ENCODE measurements around the gene SLC39A10.

SLC39A10 gene

GRCh38 chr2:195670191-195670590, 13.2 kb downstream of the SLC39A10 start:
- no peak overlapping the region for H3K4me3 ChIP-seq (ENCODE audit: low read length in 2 of 2)
- no peak overlapping the region for H3K4ac ChIP-seq (ENCODE audit: low read length)
- H3K9me3 ChIP-seq (replicated peaks in 1 of 2; ENCODE audit: control insufficient read depth in 2 of 2, insufficient read depth in 1 of 2, low read depth in 1 of 2, low read length in 2 of 2) = no peaks in the 10 kb centered on the region
- no peaks in the 10 kb centered on the region for H3K27me3 ChIP-seq (ENCODE audit: control insufficient read depth in 3 of 3, insufficient read depth in 3 of 3, low read depth in 1 of 3, low read length in 3 of 3)
- no peak overlapping the region for H2BK120ac ChIP-seq (ENCODE audit: low read depth, low read length)
- no peak overlapping the region for H3K4me2 ChIP-seq (ENCODE audit: insufficient read depth, low read length, poor library complexity, severe bottlenecking)
- no peak overlapping the region for H3K18ac ChIP-seq (ENCODE audit: low read length)
- no peak overlapping the region for H4K91ac ChIP-seq (ENCODE audit: low read depth, low read length, poor library complexity)
- no peak overlapping the region for H4K8ac ChIP-seq (ENCODE audit: low read depth, low read length)
- peaks cover 0 to 5% of the 10 kb centered on the region in 2 donors for H3K4me1 ChIP-seq (ENCODE audit: control insufficient read depth in 2 of 2, insufficient read depth in 1 of 2, low read depth in 1 of 2, low read length in 2 of 2)
- no peak overlapping the region for H3K27ac ChIP-seq (replicated peaks; ENCODE audit: low read length)
- H2AFZ ChIP-seq (ENCODE audit: low read length) = no peak overlapping the region
- no peak overlapping the region for H2BK15ac ChIP-seq (ENCODE audit: low read length)
- no peak overlapping the region for H2BK5ac ChIP-seq (ENCODE audit: low read length)
- no peaks in the 10 kb centered on the region for H3K79me1 ChIP-seq (ENCODE audit: low read depth, low read length)
- no peak overlapping the region for H3K23ac ChIP-seq (ENCODE audit: low read depth, low read length, poor library complexity)
- peaks cover 0 to 13% of the 10 kb centered on the region in 2 donors for H3K36me3 ChIP-seq (replicated peaks in 1 of 2; ENCODE audit: control insufficient read depth in 2 of 2, insufficient read depth in 2 of 2, low read length in 2 of 2)
- no peak for DNase-seq (ENCODE audit: low spot score)
- no peak overlapping the region for H3K9ac ChIP-seq (ENCODE audit: low read depth, low read length, poor library complexity)
- no peak overlapping the region for H2BK12ac ChIP-seq (ENCODE audit: low read length)
- H3K14ac ChIP-seq (ENCODE audit: low read length) = no peak overlapping the region
- no peak overlapping the region for H2AK5ac ChIP-seq (ENCODE audit: low read depth, low read length)

GRCh38 chr2:195671563-195671962, 14.5 kb downstream of the SLC39A10 start:
- no peak overlapping the region for H3K27ac ChIP-seq (replicated peaks; ENCODE audit: low read length)
- H3K9me3 ChIP-seq (replicated peaks in 1 of 2; ENCODE audit: control insufficient read depth in 2 of 2, insufficient read depth in 1 of 2, low read depth in 1 of 2, low read length in 2 of 2) = no peaks in the 10 kb centered on the region
- H2BK12ac ChIP-seq (ENCODE audit: low read length) = no peak overlapping the region
- H3K79me1 ChIP-seq (ENCODE audit: low read depth, low read length) = no peaks in the 10 kb centered on the region
- no peak overlapping the region for H3K4me2 ChIP-seq (ENCODE audit: insufficient read depth, low read length, poor library complexity, severe bottlenecking)
- no peak overlapping the region for H3K23ac ChIP-seq (ENCODE audit: low read depth, low read length, poor library complexity)
- no peak for DNase-seq (ENCODE audit: low spot score)
- WGBS, 2 donors (ENCODE audit: extremely low coverage in 2 of 2, insufficient read length in 2 of 2, insufficient replicate concordance in 1 of 2) = no CpG with 5 or more reads among the region's 4 CpGs
- H3K9ac ChIP-seq (ENCODE audit: low read depth, low read length, poor library complexity) = no peak overlapping the region
- no peak overlapping the region for H4K91ac ChIP-seq (ENCODE audit: low read depth, low read length, poor library complexity)
- no peaks in the 10 kb centered on the region for H3K4me1 ChIP-seq (ENCODE audit: control insufficient read depth in 2 of 2, insufficient read depth in 1 of 2, low read depth in 1 of 2, low read length in 2 of 2)
- no peak overlapping the region for H3K4me3 ChIP-seq (ENCODE audit: low read length in 2 of 2)
- H2BK5ac ChIP-seq (ENCODE audit: low read length) = no peak overlapping the region
- H2AK5ac ChIP-seq (ENCODE audit: low read depth, low read length) = no peak overlapping the region
- no peak overlapping the region for H4K8ac ChIP-seq (ENCODE audit: low read depth, low read length)
- no peak overlapping the region for H3K18ac ChIP-seq (ENCODE audit: low read length)
- no peak overlapping the region for H2BK120ac ChIP-seq (ENCODE audit: low read depth, low read length)
- no peak overlapping the region for H2BK15ac ChIP-seq (ENCODE audit: low read length)
- H2AFZ ChIP-seq (ENCODE audit: low read length) = no peak overlapping the region
- H3K14ac ChIP-seq (ENCODE audit: low read length) = no peak overlapping the region
- no peak overlapping the region for H3K4ac ChIP-seq (ENCODE audit: low read length)
- H3K36me3 ChIP-seq (replicated peaks in 1 of 2; ENCODE audit: control insufficient read depth in 2 of 2, insufficient read depth in 2 of 2, low read length in 2 of 2) = peaks cover 0 to 13% of the 10 kb centered on the region in 2 donors
- no peaks in the 10 kb centered on the region for H3K27me3 ChIP-seq (ENCODE audit: control insufficient read depth in 3 of 3, insufficient read depth in 3 of 3, low read depth in 1 of 3, low read length in 3 of 3)

DNA sequence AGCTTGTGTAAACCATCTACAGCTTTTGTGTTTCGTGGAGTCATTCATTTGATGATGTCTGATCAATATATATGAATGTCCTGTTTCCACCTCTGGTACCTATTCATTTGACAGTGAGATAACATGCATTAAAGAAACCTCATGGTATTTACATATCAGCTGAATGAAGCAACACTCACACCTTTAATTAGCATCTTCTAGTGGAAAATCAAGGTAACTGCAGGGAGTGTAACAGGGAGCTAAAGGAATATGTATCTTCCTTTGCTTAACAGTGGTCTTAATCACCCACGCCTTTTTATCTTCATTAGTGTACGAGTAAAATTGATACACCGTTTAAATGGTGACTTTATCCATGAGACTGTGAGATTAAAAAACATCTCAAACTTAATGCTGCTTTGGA, 15.6 kb downstream of the SLC39A10 start:
- no CpG with 5 or more reads among the region's 4 CpGs for WGBS, 2 donors (ENCODE audit: extremely low coverage in 2 of 2, insufficient read length in 2 of 2, insufficient replicate concordance in 1 of 2)

DNA sequence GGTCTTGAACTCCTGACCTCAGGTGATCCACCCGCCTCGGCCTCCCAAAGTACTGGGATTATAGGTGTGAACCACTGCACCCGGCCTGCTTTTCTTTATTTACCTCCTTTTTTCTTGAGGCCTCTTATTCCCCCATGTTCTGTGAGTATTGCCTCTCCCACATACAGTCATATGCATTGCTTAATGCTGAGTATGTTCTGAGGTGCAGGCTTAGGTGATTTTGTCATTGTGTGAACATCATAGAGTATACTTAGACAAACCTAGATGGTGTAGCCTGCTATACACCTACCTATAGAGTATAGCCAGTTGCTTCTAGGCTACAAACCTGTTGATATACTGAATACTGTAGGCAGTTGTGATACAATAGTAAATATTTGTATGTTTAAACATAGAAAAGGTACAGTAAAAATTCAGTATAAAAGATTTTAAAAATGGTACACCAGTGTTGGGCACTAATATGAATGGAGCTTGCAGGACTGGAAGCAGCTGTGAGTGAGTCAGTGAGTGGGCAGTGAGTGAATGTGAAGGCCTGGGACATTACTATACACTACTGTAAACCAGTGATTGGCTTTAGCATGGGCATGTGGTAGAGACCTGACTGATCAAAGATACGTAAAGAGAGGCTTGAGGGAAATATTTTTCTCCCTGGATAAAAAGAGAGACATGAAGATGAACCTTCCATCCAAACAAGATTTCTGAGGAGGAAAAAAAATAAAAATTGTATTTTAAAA, 17.6 kb downstream of the SLC39A10 start:
- Histone ChIP-seq H3K14ac (ENCODE audit: low read length) (no peak overlapping the region), H3K4ac (ENCODE audit: low read length) (no peak overlapping the region), H3K4me2 (ENCODE audit: insufficient read depth, low read length, poor library complexity, severe bottlenecking) (no peak overlapping the region), H3K4me3 (ENCODE audit: low read length in 2 of 2) (no peak overlapping the region), H3K4me1 (ENCODE audit: control insufficient read depth in 2 of 2, insufficient read depth in 1 of 2, low read depth in 1 of 2, low read length in 2 of 2) (no peaks in the 10 kb centered on the region), H3K9me3 (replicated peaks in 1 of 2; ENCODE audit: control insufficient read depth in 2 of 2, insufficient read depth in 1 of 2, low read depth in 1 of 2, low read length in 2 of 2) (no peaks in the 10 kb centered on the region), H2BK5ac (ENCODE audit: low read length) (no peak overlapping the region), H4K8ac (ENCODE audit: low read depth, low read length) (no peak overlapping the region), H2AFZ (ENCODE audit: low read length) (no peak overlapping the region), H3K79me1 (ENCODE audit: low read depth, low read length) (no peaks in the 10 kb centered on the region), H3K36me3 (replicated peaks in 1 of 2; ENCODE audit: control insufficient read depth in 2 of 2, insufficient read depth in 2 of 2, low read length in 2 of 2) (peaks cover 0 to 16% of the 10 kb centered on the region in 2 donors), H2BK120ac (ENCODE audit: low read depth, low read length) (no peak overlapping the region), H2BK12ac (ENCODE audit: low read length) (no peak overlapping the region), H3K18ac (ENCODE audit: low read length) (no peak overlapping the region), H4K91ac (ENCODE audit: low read depth, low read length, poor library complexity) (no peak overlapping the region), H2AK5ac (ENCODE audit: low read depth, low read length) (no peak overlapping the region), H3K9ac (ENCODE audit: low read depth, low read length, poor library complexity) (no peak overlapping the region), H3K27me3 (ENCODE audit: control insufficient read depth in 3 of 3, insufficient read depth in 3 of 3, low read depth in 1 of 3, low read length in 3 of 3) (no peaks in the 10 kb centered on the region), H3K23ac (ENCODE audit: low read depth, low read length, poor library complexity) (no peak overlapping the region), H2BK15ac (ENCODE audit: low read length) (no peak overlapping the region), H3K27ac (replicated peaks; ENCODE audit: low read length) (no peak overlapping the region)
- WGBS, 2 donors (ENCODE audit: extremely low coverage in 2 of 2, insufficient read length in 2 of 2, insufficient replicate concordance in 1 of 2) = no CpG with 5 or more reads among the region's 4 CpGs
- no peak for DNase-seq (ENCODE audit: low spot score)

More for the DNA sequence above, 15.6 kb downstream of the SLC39A10 start:
- H3K4me1 ChIP-seq (ENCODE audit: control insufficient read depth in 2 of 2, insufficient read depth in 1 of 2, low read depth in 1 of 2, low read length in 2 of 2) = no peaks in the 10 kb centered on the region
- no peak overlapping the region for H2AFZ ChIP-seq (ENCODE audit: low read length)
- H3K4ac ChIP-seq (ENCODE audit: low read length) = no peak overlapping the region
- H2BK120ac ChIP-seq (ENCODE audit: low read depth, low read length) = no peak overlapping the region
- no peak overlapping the region for H2BK15ac ChIP-seq (ENCODE audit: low read length)
- H3K18ac ChIP-seq (ENCODE audit: low read length) = no peak overlapping the region
- no peak for DNase-seq (ENCODE audit: low spot score)
- peaks cover 0 to 16% of the 10 kb centered on the region in 2 donors for H3K36me3 ChIP-seq (replicated peaks in 1 of 2; ENCODE audit: control insufficient read depth in 2 of 2, insufficient read depth in 2 of 2, low read length in 2 of 2)
- H3K27ac ChIP-seq (replicated peaks; ENCODE audit: low read length) = no peak overlapping the region
- H3K79me1 ChIP-seq (ENCODE audit: low read depth, low read length) = no peaks in the 10 kb centered on the region
- no peaks in the 10 kb centered on the region for H3K9me3 ChIP-seq (replicated peaks in 1 of 2; ENCODE audit: control insufficient read depth in 2 of 2, insufficient read depth in 1 of 2, low read depth in 1 of 2, low read length in 2 of 2)
- no peaks in the 10 kb centered on the region for H3K27me3 ChIP-seq (ENCODE audit: control insufficient read depth in 3 of 3, insufficient read depth in 3 of 3, low read depth in 1 of 3, low read length in 3 of 3)
- no peak overlapping the region for H3K14ac ChIP-seq (ENCODE audit: low read length)
- H2BK12ac ChIP-seq (ENCODE audit: low read length) = no peak overlapping the region
- H3K4me3 ChIP-seq (ENCODE audit: low read length in 2 of 2) = no peak overlapping the region
- no peak overlapping the region for H4K8ac ChIP-seq (ENCODE audit: low read depth, low read length)
- no peak overlapping the region for H2BK5ac ChIP-seq (ENCODE audit: low read length)
- H3K9ac ChIP-seq (ENCODE audit: low read depth, low read length, poor library complexity) = no peak overlapping the region
- no peak overlapping the region for H3K23ac ChIP-seq (ENCODE audit: low read depth, low read length, poor library complexity)
- H2AK5ac ChIP-seq (ENCODE audit: low read depth, low read length) = no peak overlapping the region
- H3K4me2 ChIP-seq (ENCODE audit: insufficient read depth, low read length, poor library complexity, severe bottlenecking) = no peak overlapping the region
- no peak overlapping the region for H4K91ac ChIP-seq (ENCODE audit: low read depth, low read length, poor library complexity)
